ENCODE results near the gene ADAMTS5.

The ADAMTS5 gene

GRCh38 chr21:26969971-26970725 lies 3.3 kb upstream of the ADAMTS5 start:
- no peak for TF ChIP-seq CTCF (IDR thresholded peaks at IDR 0.05; ENCODE audit: insufficient read depth, missing control alignments)
- FAIRE-seq = no peak
- no peak for DNase-seq (ENCODE audit: insufficient read length, low spot score)

- FAIRE-seq (no peak), DNase-seq (ENCODE audit: insufficient read length, low spot score) (peak; percentile 35)
- TF ChIP-seq CTCF (IDR thresholded peaks at IDR 0.05; ENCODE audit: insufficient read depth, missing control alignments) = no peak
Observed at GRCh38 chr21:26966649-26967061, 233 bp downstream of the ADAMTS5 start.

GRCh38 chr21:26965907-26966581 lies 844 bp downstream of the ADAMTS5 start:
- TF ChIP-seq CTCF (IDR thresholded peaks at IDR 0.05; ENCODE audit: insufficient read depth, missing control alignments) = no peak
- no peak for DNase-seq (ENCODE audit: insufficient read length, low spot score)
- no peak for FAIRE-seq

DNA sequence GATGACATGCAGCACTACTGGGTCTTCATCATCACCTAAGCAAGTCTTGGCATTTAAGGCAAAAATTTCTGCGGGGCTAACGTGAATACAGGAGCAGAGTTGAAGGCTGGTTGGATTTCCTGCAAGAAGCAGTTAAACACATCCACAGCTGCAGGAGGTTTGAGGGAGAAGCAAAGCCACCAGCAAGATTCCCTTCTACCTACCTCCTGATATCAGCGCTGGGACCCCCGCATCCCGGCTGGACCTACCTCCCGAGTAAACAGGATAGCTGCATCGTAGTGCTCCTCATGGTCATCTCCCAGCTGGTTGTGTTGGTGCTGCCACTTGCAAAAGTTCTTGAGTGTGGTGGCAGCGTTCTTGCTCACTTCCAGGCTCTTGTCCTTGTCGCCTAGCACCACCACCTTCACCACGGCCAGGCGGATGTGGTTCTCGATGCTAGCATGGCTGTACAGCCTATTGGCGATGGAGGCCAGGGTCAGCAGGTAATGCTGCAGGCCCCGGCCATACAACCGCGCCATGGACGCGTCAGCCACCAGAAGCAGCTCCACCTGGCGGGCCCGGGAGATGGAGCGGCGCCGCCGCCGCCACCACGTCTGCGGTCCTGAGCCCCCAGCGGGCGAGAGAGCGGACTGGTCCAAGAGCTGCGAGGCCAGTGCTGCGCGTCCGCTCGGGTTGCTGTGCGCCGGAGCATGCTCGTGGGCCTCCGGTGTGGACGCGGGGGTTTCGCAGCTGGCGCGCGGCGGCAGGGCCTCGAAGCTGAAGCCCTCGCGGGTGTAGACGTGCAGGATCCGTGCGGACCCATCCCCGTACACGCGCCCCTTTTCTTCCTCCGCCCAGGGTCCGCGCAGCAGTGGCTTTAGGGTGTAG lies 1.6 kb downstream of the ADAMTS5 start:
- no peak for TF ChIP-seq CTCF (IDR thresholded peaks at IDR 0.05; ENCODE audit: insufficient read depth, missing control alignments)
- DNase-seq (ENCODE audit: insufficient read length, low spot score) (no peak), FAIRE-seq (no peak)

GRCh38 chr21:26964170-26964778 lies 2.6 kb downstream of the ADAMTS5 start:
- FAIRE-seq (no peak), DNase-seq (ENCODE audit: insufficient read length, low spot score) (no peak)
- TF ChIP-seq CTCF (IDR thresholded peaks at IDR 0.05; ENCODE audit: insufficient read depth, missing control alignments) = no peak

DNA sequence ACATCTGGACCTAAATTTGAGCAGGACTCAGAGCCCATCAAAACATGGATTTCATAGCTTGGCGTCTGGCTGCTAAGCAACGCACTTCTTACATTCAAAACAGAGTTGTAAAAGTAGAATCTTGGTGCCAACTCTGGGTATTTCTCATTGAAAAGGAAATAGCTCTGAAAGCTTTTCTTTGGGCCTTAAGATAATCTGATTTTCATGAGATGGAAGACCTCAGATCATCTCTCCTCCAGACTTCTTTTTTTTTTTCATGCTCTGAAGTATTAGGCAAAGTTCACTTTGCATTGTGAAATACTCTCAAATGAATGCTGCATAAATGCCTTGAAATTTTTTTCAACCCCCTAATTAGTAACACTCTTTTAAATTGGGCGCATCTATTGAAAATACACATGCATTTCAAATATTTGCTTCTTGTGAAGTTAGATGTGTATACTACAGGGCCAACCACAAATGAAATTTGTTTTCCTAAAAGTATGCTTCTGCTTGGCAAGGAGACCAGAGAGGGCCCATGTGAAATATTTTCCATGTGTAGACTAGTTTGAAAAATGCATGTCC lies 4.2 kb downstream of the ADAMTS5 start:
- DNase-seq (ENCODE audit: insufficient read length, low spot score) (no peak), FAIRE-seq (no peak)
- no peak for TF ChIP-seq CTCF (IDR thresholded peaks at IDR 0.05; ENCODE audit: insufficient read depth, missing control alignments)

Data from D721Med (cell line).